Fibroblast of gingiva (primary cell): ENCODE results near the gene TMEM255A.

Source experiments
- DNase-seq: peaks from one replicate; pipeline ENCODE4 v3.0.0-alpha.2; 2011; ENCODE audit warnings: low read depth

The TMEM255A gene

DNA sequence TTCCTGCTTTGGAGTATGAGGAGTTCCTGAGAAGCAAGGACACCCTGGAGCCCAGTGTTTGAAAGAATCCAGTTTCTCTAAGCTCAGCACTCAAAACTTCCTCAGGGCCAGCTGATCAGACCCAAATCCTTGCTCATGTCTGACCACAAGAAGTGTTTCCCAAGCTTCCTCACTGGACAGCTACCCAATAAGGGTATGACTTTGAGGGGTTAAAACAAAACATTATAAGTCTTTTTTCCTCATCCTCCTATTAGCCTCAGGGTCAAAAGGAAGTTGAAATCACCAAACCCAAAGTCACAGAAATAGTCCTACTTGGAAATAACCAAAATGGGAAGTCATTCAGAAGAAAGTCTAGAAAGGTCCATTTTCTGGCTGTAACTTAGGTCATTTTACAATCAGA lies 46.9 kb downstream of the TMEM255A start:
- no peak for DNase-seq

DNA sequence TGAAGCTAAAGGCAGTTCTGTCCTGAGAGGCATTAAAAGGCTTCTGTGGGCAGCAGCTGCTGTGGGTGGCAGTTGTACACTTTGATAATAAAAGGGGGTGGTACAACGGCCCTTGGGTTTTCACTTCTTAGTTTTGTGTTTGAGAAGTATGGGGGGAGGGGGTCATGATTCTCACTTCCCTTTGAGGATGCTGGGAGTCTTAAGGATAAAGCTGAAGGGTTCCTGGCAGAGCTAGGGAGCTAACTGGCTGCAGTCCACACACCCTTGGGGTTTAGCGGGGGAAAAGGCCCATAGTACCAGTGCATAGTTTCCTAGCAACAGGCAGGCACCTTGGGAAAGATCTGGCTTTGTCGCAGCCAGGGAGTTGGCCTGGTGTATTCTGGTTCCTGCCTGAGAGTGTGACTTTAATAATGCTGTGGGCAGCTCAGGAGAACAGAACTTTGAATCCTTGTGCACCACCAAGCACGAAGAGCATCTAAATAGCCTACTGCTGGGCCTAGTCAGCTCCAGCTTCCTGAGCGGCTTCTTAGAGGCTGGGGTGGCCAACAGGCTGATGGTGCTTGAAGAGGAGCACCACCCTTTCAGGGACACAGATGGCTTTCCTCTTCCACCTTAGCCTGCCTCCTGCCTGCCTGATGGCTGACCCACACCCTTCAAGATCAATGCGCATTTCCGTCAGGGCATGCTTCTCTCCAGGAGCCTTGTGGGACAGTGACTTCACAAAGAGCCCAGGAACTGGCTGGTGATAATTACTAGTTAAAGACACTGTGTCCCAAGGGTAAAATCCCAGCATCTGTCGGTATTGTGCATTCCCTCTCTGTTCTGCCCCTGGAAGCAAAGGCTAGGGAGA lies 48.2 kb downstream of the TMEM255A start:
- no peak for DNase-seq

GRCh38 chrX:120260369-120260768 lies 50.9 kb downstream of the TMEM255A start:
- no peak for DNase-seq

DNA sequence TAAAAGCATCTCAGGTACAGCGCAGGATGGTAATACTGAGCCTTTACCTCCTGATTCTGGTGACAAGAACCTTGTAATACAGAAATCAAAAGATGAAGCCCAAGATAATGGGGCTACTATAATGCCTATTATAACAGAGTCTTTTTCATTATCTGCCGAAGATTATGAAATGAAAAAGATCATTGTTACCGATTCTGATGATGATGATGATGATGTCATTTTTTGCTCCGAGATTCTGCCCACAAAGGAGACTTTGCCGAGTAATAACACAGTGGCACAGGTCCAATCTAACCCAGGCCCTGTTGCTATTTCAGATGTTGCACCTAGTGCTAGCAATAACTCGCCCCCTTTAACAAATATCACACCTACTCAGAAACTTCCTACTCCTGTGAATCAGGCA lies 57.5 kb downstream of the TMEM255A start:
- no peak for DNase-seq

- peak; percentile 4 for DNase-seq
Observed at GRCh38 chrX:120251471-120252011, 59.7 kb downstream of the TMEM255A start.

GRCh38 chrX:120250522-120251271 lies 60.6 kb downstream of the TMEM255A start, which contains the start of gene ZBTB33:
ZBTB33 (plus strand) TSS chrX:120250812; CDS start chrX:120253416, 2,604 bp downstream.
- peak; percentile 93 for DNase-seq

- peak; percentile 85 for DNase-seq
Observed at GRCh38 chrX:120244735-120245498, 66.3 kb downstream of the TMEM255A start.

- no peak for DNase-seq
Observed at GRCh38 chrX:120244395-120244734, 66.9 kb downstream of the TMEM255A start.

GRCh38 chrX:120242813-120243212 lies 68.4 kb downstream of the TMEM255A start:
- DNase-seq, result no peak

DNA sequence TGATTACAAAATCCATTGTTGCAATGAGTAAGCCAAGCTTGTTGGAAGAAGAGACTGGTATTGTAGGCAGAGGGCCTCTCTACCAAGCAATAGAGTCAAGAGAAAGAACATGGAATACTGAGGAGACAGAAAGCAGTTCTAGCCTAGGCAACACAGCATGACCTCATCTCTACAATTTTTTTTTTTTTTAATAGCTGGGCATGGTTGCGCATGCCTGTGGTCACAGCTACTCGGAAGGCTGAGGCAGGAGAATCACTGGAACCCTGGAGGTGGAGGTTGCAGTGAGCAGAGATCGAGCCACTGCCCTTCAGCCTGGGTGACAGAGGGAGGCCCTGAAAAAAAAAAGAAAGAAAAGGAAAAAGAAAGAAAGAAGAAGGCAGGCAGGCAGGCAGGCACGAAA lies 72.3 kb downstream of the TMEM255A start:
- no peak for DNase-seq

DNA sequence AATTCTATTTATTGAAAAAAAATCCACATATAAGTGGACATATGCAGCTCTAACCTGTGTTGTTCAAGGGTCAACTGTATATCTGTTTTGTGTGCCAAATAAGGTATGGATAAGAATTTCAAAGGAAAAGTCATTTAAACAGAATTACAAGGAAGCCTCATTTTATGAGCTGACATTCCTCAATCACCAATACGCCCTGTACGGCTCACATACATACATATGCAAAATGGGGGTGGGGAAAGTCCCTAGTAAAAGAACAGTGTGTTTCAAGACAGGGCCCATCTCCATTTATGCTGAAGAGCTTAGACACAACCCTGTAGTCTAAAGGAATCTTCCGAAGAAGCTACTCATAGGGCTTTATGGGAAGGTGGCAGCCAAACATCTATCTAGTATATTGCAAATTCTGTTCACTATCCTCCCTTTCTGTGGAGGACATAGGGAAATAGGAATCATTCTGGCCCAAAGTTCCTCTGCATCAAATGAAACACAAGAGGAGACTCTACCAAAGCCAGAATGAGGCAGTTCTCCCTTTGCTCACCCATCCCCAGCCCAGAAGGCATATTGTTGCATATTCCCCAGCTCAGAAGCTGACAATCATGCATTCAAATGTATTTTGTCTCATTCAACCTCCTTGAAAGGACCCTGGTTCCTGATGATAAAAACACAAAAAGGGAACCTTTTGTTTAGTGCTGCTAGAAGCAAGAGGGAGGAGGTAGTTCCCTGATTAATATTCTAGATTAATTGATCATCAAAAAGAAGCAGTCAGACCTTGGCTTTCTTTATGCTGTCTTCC lies 74.4 kb downstream of the TMEM255A start:
- DNase-seq, result no peak

GRCh38 chrX:120235284-120235683 lies 76.0 kb downstream of the TMEM255A start:
- no peak for DNase-seq

DNA sequence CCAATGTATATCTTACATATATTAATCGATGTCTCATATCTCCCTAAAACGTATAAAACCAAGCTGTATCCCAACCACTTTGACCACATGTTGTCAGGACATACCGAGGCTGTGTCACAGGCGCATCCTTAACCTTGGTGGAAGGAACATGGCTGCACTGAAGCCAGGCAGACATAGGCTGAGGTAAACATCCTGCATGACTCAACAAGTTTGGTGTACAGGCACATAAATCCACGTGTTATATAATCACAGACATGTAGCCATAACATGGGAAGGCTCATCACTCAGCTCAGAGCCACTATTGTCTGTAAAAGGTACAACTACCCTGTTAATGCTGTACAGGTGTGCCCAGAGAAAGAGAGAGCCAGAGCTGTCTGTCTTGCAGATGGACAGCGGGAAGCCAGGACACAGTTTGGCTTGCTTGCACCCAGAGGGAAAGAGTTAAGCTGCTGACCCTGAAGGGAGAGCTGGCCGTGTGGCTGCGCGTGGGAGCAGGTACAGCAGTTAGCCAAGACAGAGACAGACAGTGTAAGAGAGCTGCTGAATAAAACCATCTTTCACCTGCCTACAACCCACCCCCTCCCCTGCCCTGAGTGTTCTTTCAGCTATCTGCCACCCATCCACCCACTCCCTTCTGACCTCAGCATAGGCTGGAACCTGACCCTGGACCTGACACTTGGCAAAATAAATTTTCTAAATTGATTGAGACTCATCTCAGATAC lies 82.9 kb downstream of the TMEM255A start:
- DNase-seq, result no peak

DNA sequence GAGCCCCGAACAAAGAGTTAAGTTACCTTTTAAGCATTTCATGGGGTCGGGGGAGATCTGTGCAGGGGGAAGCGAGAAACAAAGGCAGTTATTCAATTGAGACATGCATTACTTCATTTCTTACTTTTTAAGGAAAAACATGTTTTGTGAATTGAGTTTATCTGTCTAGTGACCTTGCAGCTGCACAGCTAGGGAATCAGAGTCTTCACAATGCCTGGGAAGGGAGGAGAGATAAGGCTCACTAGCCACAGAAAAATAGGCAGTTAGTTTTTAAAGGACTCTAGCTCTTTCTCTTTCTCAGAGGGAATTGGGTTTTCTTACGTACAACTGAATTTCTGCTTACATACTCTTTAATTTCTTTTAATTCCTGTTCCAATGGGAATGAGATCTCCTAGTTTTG lies 86.9 kb downstream of the TMEM255A start:
- DNase-seq, result no peak

DNA sequence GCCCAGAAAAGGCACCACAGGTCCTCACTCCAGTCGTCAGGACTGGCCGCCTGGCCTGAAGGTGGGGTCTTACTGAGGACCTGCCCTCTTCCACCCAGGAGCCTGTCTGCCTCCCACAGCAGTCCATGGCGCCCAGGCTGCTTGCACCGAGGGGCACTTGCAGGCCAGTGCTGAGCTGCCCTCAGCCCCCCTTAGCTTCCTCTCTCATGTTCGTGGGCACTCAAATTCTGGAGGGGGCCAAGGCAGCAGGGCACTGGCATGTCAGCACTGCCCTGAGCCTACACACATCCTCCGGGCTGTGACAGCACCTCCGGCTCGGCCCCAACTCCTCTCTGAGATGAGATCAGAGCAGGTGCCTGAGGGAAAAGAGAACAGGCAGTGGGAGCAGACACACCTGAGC lies 87.9 kb downstream of the TMEM255A start:
- no peak for DNase-seq

GRCh38 chrX:120213438-120214265 lies 97.6 kb downstream of the TMEM255A start:
- peak; percentile 33 for DNase-seq
